ENCODE results near the gene CCDC74B.
"Not testable (repeated sequence)": the region's sequence is repeated elsewhere in the genome, so short reads cannot be mapped to it uniquely, and the experiment has no call there.

Gene CCDC74B

DNA sequence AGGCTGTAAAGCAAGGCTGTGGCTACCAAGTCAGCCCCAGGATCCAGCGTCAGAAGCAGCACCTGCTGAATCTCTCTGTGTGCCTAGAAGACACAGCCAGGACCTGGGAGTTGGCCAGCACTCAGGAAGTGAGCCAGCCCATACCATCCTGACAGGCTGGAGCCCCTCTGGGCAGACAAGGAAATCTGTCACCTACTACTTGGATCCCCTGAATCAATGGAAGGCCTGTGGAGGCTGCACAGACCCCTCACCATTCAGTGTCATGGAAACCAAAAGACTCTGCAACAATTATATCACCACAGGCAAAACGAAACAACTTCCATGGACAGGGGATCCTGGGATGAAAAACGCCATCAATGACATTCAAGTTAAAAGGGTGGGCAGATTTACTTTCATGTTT is 21.7 kb upstream of the CCDC74B start:
- not testable (repeated sequence) for DNase-seq (ENCODE audit: low read depth in 2 of 2)

DNA sequence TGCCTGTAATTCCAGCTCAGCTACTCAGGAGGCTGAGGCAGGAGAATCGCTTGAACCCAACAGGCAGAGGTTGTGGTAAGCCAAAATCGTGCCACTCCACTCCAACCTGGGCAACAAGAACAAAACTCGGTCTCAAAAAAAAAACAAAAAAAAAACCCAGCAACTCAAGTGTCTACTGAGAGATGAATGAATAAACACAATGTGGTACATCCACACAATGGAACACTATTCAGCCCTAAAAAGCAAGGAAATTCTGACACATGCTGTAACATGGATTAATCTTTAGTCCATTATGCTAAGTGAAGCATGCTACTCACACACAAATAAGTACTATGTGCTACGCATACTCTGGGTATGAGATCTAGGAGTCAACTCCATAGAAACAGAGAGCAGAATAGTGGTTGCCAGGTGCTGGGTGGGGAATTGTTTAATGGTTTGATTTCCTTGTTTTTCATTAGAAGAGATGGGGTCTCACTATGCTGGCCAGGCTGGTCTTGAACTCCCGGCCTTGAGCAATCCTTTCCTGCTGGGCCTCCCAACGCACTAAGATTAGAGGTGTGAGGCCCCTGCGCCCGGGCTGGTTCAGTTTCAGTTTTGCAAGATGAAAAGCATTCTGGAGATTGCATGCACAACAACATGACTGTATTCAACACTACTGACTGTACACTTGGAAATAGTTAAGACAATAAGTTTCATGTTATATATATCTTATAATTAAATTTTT is 20.5 kb upstream of the CCDC74B start:
- no peak for DNase-seq (ENCODE audit: low read depth in 2 of 2)

DNA sequence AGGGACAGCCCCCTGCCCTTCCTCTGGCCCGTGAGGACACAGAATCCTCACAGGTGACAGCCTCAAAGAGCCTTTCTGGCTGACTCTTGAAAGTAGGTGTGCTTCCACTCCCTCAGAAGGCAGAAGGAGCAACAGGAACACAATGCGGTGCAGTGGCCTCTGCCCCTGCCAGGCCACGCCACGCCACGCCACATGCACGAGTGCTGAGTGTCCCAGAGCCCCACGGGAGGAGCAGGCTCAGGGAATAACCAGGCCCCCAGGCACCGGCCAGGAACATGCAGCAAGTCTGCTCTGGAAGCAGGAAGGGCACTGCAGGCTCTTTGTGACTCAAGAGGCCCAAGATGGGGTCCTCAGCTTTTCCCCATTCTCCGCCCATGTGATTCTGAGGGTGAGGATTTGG is 18.1 kb upstream of the CCDC74B start:
- no peak for DNase-seq (ENCODE audit: low read depth in 2 of 2)

DNA sequence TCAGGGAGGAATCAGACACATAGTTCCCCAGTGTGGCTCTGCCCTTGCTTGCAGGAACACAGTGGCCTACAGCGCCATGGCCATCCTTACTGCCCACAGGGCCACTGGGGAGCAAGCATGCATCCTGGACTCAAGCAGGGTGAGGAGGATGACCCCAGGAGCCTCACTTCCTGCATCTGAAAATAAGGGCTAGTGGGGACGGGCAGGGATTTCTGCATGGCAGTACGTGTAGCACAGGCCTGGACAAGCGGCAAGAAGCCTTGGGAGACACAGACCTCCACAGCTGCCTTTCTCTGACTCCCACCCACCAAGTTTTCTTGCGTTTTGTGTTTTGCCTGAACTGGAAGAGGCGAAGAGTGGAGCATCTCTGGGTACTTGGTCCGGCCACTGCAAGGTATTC is 17.6 kb upstream of the CCDC74B start:
- not testable (repeated sequence) for DNase-seq (ENCODE audit: low read depth in 2 of 2)

GRCh38 chr2:130160838-130161705 is 16.2 kb upstream of the CCDC74B start:
- not testable (repeated sequence) for DNase-seq (ENCODE audit: low read depth in 2 of 2)

- no peak for DNase-seq (ENCODE audit: low read depth in 2 of 2)
These were observed 15.2 kb upstream of the CCDC74B start for GRCh38 chr2:130160131-130160530.

DNA sequence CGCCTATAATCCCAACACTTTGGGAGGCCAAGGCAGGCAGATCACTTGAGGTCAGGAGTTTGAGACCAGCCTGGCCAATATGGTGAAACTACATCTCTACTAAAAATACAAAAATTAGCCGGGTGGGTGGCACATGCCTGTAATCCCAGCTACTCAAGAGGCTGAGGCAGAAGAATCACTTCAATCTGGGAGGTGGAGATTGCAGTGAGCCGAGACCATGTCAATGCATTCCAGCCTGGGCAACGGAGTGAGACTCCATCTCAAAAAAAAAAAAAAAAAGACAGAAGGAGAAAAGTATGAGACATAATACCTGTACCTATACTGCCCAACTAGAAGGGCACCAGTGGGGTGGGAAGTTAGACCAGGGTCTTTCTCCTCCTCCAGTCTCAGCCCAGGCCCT is 14.5 kb upstream of the CCDC74B start:
- DNase-seq (ENCODE audit: low read depth in 2 of 2) = not testable (repeated sequence)

- no peak for DNase-seq (ENCODE audit: low read depth in 2 of 2)
These were observed 13.7 kb upstream of the CCDC74B start for GRCh38 chr2:130158631-130159030.

DNA sequence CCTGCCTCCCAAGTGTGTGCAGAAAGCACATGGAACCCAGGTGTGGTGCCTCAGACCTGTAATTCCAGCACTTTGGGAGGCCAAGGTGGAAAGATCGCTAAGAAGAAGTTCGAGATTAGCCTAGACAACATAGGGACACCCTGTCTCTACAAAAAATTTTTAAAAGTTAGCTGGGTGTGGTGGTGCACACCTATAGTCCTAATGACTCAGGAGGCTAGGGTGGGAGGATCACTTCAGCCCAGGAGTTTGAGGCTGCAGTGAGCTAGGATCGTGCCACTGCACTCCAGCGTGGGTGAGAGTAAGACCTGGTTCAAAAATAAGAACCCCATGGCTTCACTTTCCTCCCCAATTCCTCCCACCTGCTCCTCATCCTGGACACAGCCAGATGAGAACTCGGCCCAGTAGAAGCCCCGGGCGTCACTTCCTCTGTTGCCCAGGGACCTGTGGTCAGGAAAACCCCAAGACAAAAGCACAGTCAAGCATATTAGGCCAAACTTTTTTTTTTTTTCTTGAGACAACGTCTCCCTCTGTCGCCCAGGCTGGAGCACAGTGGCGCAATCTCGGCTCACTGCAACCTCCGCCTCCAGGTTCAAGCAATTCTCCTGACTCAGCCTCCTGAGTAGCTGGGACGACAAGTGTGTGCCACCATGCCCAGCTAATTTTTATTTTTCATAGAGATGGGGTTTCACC is 13.1 kb upstream of the CCDC74B start:
- DNase-seq (ENCODE audit: low read depth in 2 of 2) = not testable (repeated sequence)

DNA sequence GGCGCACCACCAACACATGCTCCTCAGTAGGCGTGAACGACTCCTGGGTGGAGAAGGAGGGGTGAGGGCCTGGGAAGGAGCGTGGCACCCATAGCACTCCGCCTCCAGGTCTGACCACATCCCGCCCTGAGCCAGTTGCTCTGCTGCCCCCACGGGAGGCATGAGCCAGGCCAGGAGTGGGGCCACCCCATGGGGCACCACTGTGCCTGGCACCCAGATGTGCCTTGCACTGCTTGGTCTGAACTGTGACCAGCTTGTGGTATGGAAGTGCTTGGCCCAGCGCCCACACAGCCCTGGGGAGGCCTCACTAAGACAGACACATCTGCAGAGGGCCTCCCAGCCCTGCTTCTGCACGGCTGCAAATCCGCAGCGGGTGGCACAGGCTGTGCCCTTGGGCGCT is 12.4 kb upstream of the CCDC74B start:
- not testable (repeated sequence) for DNase-seq (ENCODE audit: low read depth in 2 of 2)

- DNase-seq (ENCODE audit: low read depth in 2 of 2) = no peak
These were observed 11.7 kb upstream of the CCDC74B start for GRCh38 chr2:130156624-130157004.

DNA sequence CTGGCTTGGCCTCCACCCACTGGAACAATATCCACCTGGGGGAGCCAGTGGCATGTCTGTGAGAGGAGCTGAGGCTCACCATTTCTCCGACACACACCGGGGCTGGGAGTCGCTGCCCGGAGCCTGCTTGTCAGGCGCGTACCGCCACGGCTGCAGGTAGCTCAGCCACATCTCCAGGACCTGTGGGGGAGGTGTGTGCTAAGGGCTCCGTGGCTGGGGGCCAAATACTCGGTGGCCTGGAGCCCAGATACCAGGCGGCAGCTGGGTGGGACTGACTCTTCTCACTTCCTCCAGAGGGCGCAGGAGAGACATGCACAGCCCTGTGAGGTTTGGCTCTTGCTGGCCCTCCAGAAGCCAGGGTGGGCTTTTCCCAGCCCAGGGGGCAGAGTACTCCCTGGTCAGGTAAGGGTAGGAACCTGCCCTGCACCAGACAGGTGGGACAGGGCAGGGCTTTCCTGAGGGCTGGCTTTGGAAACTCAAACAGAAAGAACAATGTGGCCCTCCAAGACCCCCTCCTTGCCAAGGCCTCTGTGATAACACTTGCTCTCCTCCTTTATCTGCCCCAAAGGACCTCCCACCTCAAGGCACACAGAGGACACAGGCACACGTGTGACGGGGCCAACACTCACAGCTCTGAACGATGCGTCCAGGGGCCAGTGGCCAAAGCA is 11.2 kb upstream of the CCDC74B start:
- not testable (repeated sequence) for DNase-seq (ENCODE audit: low read depth in 2 of 2)

- no peak for DNase-seq (ENCODE audit: low read depth in 2 of 2)
These were observed 10.2 kb upstream of the CCDC74B start for GRCh38 chr2:130154773-130155765.

DNA sequence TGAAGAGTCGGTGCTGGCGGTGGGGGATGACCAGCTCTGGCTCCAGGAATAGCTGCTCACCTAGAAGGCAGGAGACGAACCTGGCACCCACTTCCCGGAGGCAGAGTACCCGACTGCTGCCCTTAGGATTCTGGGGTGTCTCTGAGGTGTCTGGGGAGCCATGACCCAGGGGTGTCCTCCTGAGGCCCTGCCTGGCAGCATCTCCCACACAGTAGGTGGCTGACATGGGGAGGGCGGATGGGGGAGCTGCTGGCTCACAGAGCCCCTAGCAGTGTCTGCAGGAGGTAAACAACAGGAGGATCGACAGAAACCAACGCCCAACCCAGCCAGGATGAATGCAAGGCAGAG is 9.5 kb upstream of the CCDC74B start:
- not testable (repeated sequence) for DNase-seq (ENCODE audit: low read depth in 2 of 2)

GRCh38 chr2:130153721-130154422 is 9.0 kb upstream of the CCDC74B start:
- not testable (repeated sequence) for DNase-seq (ENCODE audit: low read depth in 2 of 2)

- DNase-seq (ENCODE audit: low read depth in 2 of 2) = no peak
These were observed 8.1 kb upstream of the CCDC74B start for GRCh38 chr2:130152816-130153595.

DNA sequence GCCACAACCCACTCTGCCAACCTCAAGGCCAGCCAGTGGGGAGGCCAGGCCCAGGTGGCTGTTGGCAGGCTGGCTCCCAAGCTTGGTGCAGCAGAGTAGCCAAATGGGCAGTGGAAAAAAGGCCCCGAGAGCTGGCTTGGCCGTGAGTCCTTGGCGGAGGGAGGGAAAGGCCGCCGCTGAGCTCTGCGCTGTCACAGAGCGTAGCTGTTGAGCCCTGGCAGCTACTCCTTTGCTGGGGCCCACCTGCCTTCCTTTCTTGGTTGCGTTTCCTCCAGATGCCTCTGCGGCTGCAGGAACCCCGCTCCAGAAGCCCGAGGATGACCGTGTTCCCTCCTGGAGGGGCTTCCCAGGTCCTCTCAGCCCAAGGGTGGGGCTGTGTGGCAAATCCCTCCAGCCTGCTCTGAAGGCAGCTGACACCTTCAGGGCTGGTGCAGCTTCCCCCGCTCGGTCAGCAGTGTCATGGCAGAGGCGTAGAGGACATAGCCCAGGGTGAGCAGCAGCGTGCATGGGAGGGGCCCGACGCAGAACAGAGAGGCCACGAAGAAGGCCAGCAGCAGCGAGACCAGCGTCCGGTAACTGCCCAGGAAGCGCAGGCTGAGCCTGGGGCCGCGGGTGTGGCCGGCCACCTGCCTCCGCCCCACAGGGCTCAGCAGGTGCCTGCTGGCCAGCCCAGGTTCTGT is 7.4 kb upstream of the CCDC74B start:
- not testable (repeated sequence) for DNase-seq (ENCODE audit: low read depth in 2 of 2)

DNA sequence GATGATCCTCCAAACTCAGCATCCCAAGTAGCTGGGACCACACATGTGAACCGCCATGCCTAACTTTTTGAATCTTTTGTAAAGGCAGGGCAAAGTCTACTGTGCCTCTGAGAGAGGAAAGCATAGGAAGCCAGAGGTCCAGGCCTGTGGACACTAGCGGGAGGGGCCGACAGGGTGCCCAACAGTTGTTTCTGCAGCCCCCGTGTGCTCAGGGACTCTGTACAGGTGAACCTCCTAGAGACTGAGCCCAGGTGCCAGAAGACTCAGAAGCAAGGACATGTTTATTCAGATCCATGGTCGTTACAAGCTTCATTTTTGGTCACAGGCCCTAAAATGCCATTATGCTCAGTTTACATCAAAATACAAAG is 6.2 kb upstream of the CCDC74B start:
- not testable (repeated sequence) for DNase-seq (ENCODE audit: low read depth in 2 of 2)

Data from stimulated activated CD4-positive, alpha-beta T cell treated with anti-CD3 and anti-CD28 coated beads, Interleukin-12 subunit alpha, Interleukin-12 subunit beta, amount 100 ng/mL, for 24 hours (primary cell).